Endometrium (tissue), 2 donors: Measurements from ENCODE around the gene TRPV4.

Experiments
- FAIRE-seq: peaks from 2 replicates; lab custom pipeline; 2012; peaks lifted over from hg19 to GRCh38; lab: Jason Lieb, UNC
- donor health status: control.
- donor health status: control.

TRPV4 gene

GRCh38 chr12:109827566-109828550, 5.3 kb downstream of the TRPV4 start:
- FAIRE-seq = no peak

- no peak for FAIRE-seq
Observed at GRCh38 chr12:109827080-109827479, 6.1 kb downstream of the TRPV4 start.

GRCh38 chr12:109824731-109825130, 8.5 kb downstream of the TRPV4 start:
- FAIRE-seq = no peak

- FAIRE-seq = no peak
Observed at GRCh38 chr12:109822951-109823411, 10.2 kb downstream of the TRPV4 start.

- FAIRE-seq = no peak
Observed at GRCh38 chr12:109822416-109822815, 10.8 kb downstream of the TRPV4 start.

- FAIRE-seq = no peak
Observed at GRCh38 chr12:109821968-109822367, 11.2 kb downstream of the TRPV4 start.

GRCh38 chr12:109820816-109821381, 12.3 kb downstream of the TRPV4 start:
- FAIRE-seq = no peak

- FAIRE-seq = no peak
Observed at GRCh38 chr12:109818905-109819500, 14.2 kb downstream of the TRPV4 start.

GRCh38 chr12:109818253-109818652, 14.9 kb downstream of the TRPV4 start:
- no peak for FAIRE-seq

- FAIRE-seq = no peak
Observed at GRCh38 chr12:109817627-109818231, 15.5 kb downstream of the TRPV4 start.

- FAIRE-seq = no peak
Observed at GRCh38 chr12:109816870-109817269, 16.3 kb downstream of the TRPV4 start.

GRCh38 chr12:109815757-109816617, 17.2 kb downstream of the TRPV4 start:
- no peak for FAIRE-seq

- no peak for FAIRE-seq
Observed at GRCh38 chr12:109815225-109815624, 18.0 kb downstream of the TRPV4 start.

GRCh38 chr12:109814600-109815150, 18.5 kb downstream of the TRPV4 start:
- FAIRE-seq = no peak

GRCh38 chr12:109813810-109814416, 19.3 kb downstream of the TRPV4 start:
- FAIRE-seq = no peak

- FAIRE-seq = no peak
Observed at GRCh38 chr12:109811624-109811995, 21.6 kb downstream of the TRPV4 start.

GRCh38 chr12:109810954-109811623, 22.1 kb downstream of the TRPV4 start:
- FAIRE-seq = no peak

- no peak for FAIRE-seq
Observed at GRCh38 chr12:109808876-109809646, 24.1 kb downstream of the TRPV4 start.

GRCh38 chr12:109807954-109808643, 25.1 kb downstream of the TRPV4 start:
- no peak for FAIRE-seq
